Colonic mucosa (tissue), 4 donors: ENCODE measurements around the gene DPH1. TPM values are rescaled to one million over a fixed set of nuclear protein-coding genes. Genes with fewer than 3 reads are reported as not detected.

Source experiments
- DNase-seq: peaks from one replicate; pipeline ENCODE4 v3.0.0-alpha.2; 2020
- H3K27ac ChIP-seq: fragments of 200-600 bp; one replicate; pipeline ENCODE4 v1.8.0; 2021
- H3K27me3 ChIP-seq: fragments of 200-600 bp; one replicate; pipeline ENCODE4 v1.8.0; 2021
- H3K36me3 ChIP-seq: fragments of 200-600 bp; one replicate; pipeline ENCODE4 v1.8.0; 2021
- H3K4me1 ChIP-seq: fragments of 200-600 bp; one replicate; pipeline ENCODE4 v1.8.0; 2021; ENCODE audit warnings: mild to moderate bottlenecking
- H3K4me3 ChIP-seq: fragments of 200-600 bp; one replicate; pipeline ENCODE4 v1.8.0; 2021
- H3K9ac ChIP-seq, 2 donors: one replicate each; pipeline ENCODE4 v1.7.0; 2013; ENCODE audit warnings: control low read depth in 2 of 2, low read depth in 2 of 2, low read length in 2 of 2
- H3K9me3 ChIP-seq: fragments of 200-600 bp; one replicate; pipeline ENCODE4 v1.8.0; 2021
- intact Hi-C: fragments of 100-400 bp; cut with DNase I; formaldehyde crosslinking; loops from one replicate; pipeline ENCODE4 v1.14.1; 2022
- total RNA-seq, 2 donors: library from RNA; stranded (reverse); fragmentation: NEBNext Ultra II Directional in 1 of 2; extraction: Animal tissue kit (Norgen Biotek cat#: 25700) in 1 of 2; gene quantifications; one replicate each; pipeline ENCODE4 v1.2.1, GENCODE V29; 2021
- TF ChIP-seq, protein P1 (sequence below): fragments of 200-600 bp; IDR thresholded peaks from one replicate; pipeline ENCODE4 v1.8.0; 2022; ENCODE audit warnings: antibody characterized with exemption, mild to moderate bottlenecking
- donor health status: healthy.
- donor health status: DM: no; HTN: no; CAD: no.
- donor health status: DM: no; HTN: no; CAD: no.

Gene DPH1
- total RNA-seq, 2 donors from 2014 or later, result 22.7 to 34.4 TPM

- Histone ChIP-seq H3K36me3 (no peaks in the 10 kb centered on the region), H3K9me3 (no peaks in the 10 kb centered on the region), H3K9ac (peak overlapping the region; percentile 31 to 76), H3K4me1 (peaks cover 23% of the 10 kb centered on the region), H3K4me3 (no peak overlapping the region), H3K27me3 (no peaks in the 10 kb centered on the region), H3K27ac (peak overlapping the region; percentile 96)
- peak; percentile 79 for DNase-seq
- intact Hi-C loops, result no loop called here
- TF ChIP-seq, protein P1, sequence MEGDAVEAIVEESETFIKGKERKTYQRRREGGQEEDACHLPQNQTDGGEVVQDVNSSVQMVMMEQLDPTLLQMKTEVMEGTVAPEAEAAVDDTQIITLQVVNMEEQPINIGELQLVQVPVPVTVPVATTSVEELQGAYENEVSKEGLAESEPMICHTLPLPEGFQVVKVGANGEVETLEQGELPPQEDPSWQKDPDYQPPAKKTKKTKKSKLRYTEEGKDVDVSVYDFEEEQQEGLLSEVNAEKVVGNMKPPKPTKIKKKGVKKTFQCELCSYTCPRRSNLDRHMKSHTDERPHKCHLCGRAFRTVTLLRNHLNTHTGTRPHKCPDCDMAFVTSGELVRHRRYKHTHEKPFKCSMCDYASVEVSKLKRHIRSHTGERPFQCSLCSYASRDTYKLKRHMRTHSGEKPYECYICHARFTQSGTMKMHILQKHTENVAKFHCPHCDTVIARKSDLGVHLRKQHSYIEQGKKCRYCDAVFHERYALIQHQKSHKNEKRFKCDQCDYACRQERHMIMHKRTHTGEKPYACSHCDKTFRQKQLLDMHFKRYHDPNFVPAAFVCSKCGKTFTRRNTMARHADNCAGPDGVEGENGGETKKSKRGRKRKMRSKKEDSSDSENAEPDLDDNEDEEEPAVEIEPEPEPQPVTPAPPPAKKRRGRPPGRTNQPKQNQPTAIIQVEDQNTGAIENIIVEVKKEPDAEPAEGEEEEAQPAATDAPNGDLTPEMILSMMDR, result no peak
These were observed 54.2 kb downstream of the DPH1 start for GRCh38 chr17:2084036-2084765.

- Histone ChIP-seq H3K27ac (peak overlapping the region; percentile 96), H3K9ac (peak overlapping the region in 1 of 2 donors; percentile 76), H3K4me1 (peaks cover 23% of the 10 kb centered on the region), H3K4me3 (no peak overlapping the region), H3K27me3 (no peaks in the 10 kb centered on the region), H3K36me3 (no peaks in the 10 kb centered on the region), H3K9me3 (no peaks in the 10 kb centered on the region)
- DNase-seq, result peak; percentile 84
- TF ChIP-seq, protein P1, result no peak
- intact Hi-C loops, result no loop called here
These were observed 55.1 kb downstream of the DPH1 start for GRCh38 chr17:2084766-2085647.

DNA sequence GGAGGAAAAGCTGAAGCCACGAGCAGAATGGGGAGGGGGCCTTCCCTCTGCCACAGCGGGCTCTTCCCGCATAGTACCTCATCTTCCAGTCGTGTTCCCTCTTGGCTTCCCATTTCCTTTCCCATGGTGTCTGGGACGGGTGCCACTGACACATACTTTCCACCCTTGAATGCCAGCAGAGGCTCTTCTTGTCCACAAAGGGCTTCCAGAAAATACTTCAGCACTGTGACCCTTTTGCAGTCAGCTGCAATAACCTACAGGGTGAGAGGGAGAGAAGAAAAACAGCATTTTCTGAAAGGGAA, 55.6 kb downstream of the DPH1 start:
- H3K27me3 ChIP-seq, result no peaks in the 10 kb centered on the region
- peaks cover 24% of the 10 kb centered on the region for H3K4me1 ChIP-seq
- intact Hi-C loops, result no loop called here
- H3K4me3 ChIP-seq, result no peak overlapping the region
- DNase-seq, result peak; percentile 39
- no peaks in the 10 kb centered on the region for H3K9me3 ChIP-seq
- TF ChIP-seq, protein P1, result no peak
- no peaks in the 10 kb centered on the region for H3K36me3 ChIP-seq
- peak overlapping the region; percentile 96 for H3K27ac ChIP-seq
- H3K9ac ChIP-seq, result peak overlapping the region in 1 of 2 donors; percentile 76

GRCh38 chr17:2086306-2086705, 56.4 kb downstream of the DPH1 start:
- no peaks in the 10 kb centered on the region for H3K27me3 ChIP-seq
- TF ChIP-seq, protein P1, result no peak
- H3K9me3 ChIP-seq, result no peaks in the 10 kb centered on the region
- no peak overlapping the region for H3K27ac ChIP-seq
- H3K36me3 ChIP-seq, result no peaks in the 10 kb centered on the region
- intact Hi-C loops, result no loop called here
- peaks cover 29% of the 10 kb centered on the region for H3K4me1 ChIP-seq
- peak overlapping the region in 1 of 2 donors; percentile 76 for H3K9ac ChIP-seq
- no peak overlapping the region for H3K4me3 ChIP-seq
- no peak for DNase-seq

- Histone ChIP-seq H3K9ac (peak overlapping the region; percentile 13 to 30), H3K4me3 (no peak overlapping the region), H3K27ac (peak overlapping the region; percentile 75), H3K27me3 (no peaks in the 10 kb centered on the region), H3K9me3 (no peaks in the 10 kb centered on the region), H3K4me1 (peaks cover 29% of the 10 kb centered on the region), H3K36me3 (no peaks in the 10 kb centered on the region)
- intact Hi-C loops, result no loop called here
- peak; percentile 45 for DNase-seq
- TF ChIP-seq, protein P1, result no peak
These were observed 57.8 kb downstream of the DPH1 start for GRCh38 chr17:2087597-2088211.
